ENCODE data around the gene UBE2N.
"Not testable (repeated sequence)": the region's sequence is repeated elsewhere in the genome, so short reads cannot be mapped to it uniquely, and the experiment has no call there.

The UBE2N gene

DNA sequence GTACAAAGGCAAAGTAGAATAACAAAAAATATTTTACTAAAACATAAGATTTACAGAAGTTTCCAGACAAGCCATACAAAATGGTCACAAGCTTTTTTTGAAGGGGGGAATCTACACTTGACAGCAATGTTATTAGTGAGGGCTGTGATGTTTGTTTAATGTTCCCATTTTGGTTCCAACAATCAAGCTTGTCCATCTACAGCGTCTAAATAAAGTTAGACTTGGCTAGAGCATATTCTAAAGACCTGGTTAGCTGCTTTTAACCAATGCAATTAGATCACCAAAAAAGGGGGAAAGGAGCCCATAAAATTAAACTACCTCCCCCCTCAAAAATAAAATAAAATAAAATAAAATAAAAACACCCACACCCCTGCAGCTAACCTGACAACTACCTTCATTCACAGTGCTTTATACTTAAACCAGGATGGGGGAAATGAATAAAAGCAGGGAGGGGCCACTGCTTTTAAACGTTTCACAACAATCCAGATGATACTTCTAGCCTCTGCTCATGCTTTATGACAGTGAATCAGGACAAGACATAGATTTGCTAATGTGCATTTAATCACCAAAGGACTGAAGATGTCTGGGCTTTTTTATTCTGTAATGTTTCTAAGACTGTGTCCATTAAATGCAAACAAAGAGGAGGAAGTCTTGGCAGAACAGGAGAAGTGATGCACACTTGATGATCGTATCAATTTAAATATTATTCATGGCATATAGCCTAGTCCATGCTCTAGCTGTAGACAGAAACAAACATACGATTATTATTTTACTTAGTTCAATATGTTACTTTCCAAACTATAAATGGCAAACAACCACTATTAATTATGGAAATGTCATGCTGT is 32.2 kb downstream of the UBE2N start:
- DNase-seq = not testable (repeated sequence)

DNA sequence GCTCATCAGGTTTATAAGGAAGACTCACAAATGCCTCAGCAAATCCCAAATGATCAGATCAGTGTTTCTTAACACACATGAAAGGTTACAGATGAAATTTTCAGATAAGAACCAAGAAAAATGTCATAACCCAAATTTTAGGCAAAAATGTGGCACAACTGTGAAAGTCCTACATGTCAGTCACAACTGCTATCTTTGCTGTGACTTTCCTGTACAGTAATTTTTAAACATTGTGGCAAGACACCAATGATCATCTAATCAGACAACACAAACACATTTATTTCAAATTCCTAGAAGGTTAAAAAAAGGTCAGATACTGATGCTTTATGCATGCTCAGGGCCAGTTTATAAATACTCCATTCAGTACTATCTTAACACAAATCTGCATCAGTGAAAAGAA is 32.9 kb downstream of the UBE2N start:
- DNase-seq = no peak

DNA sequence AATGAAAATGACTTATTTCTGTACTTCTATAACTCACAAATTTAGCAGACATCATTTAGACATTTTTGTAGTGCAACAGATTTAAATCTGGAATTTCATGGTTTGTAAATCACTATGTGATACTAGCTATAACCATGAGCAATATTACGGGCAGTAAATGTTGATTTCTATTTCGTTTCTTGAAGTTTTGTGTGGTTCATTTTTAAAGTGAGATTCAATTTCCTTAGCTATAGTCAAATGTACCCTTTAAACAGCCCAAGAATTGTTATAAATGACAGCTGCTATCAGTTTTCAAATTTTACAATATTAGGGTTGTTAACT is 33.8 kb downstream of the UBE2N start:
- no peak for DNase-seq

DNA sequence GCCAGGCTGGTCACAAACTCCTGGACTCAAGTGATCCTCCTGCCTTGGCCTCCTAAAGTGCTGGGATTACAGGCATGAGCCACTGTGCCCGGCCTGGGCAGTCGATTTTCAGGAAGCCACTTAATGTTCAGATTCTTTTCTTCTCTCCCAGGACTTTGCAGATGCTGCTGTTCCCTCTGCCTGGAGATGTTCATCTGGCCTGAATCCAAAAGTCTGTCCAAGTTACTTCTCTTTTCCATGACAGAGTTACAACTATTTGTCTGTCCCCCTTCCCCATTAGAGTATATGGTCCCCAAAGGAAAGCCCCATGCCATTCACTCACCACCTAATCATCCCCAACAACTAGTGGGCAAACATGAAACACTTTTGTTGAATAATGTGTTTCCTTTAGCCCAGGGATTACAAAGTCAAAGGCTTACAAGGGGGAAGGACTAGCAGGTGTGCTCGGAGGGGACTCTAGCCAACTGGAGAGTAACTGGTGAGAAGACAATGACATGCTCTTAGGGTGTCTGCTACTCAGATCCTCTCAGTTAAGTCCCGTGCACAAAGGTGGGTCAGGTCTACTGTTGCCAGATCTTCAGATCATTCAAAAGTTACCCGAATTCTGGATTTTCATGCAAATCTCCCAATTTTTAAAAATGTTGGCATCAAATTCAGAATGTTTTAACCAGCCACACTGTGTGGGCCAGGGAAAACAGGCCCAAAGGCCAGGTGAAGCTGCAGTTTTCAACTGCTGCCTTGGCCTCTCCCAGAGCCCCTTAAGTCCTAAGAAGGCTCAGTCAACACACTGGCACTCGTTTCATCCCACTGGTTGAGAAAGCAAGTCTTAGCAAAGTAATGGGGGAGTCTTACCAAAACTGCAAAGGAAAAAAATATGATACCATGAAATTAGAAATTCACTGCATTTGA is 34.4 kb downstream of the UBE2N start:
- no peak for DNase-seq

DNA sequence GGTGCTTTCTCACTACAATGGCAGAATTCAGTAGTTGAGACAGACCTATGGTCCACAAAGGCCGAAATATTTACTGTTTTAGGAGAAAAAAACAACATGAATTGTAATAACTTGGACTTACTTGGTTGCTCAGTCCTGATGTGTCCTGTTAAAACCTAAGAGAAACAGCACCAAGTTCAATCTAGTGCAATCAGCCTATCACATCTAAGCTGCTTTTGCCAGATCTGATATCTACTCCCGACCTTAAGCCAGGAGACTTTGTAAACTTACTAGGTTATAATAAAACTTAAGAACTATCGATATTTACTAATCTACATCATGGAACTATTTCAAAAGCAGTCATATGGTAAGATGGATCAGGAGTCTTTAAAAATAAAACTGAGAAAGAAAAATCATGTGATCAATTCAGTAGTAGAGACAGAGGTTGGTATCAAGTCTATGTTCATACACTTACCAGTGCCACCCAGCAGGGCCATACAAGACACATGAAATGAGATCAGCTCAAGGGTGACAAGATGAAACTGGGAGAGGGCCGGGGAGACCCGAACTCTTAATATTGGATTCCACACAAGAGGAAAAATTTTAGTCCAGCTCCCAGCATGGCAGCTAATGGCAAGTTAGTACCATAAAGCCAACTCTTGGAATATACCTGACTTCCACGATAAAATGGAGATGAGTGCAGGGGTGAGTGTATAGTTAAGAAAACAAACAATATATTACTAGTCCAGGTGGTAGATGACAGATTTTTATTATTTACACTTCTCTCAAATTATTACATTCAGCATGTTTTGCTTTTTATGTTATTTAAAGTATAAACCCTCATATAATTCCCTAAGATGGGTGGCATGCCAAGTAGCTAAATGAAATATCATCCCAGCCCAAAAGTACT is 36.5 kb downstream of the UBE2N start:
- no peak for DNase-seq

DNA sequence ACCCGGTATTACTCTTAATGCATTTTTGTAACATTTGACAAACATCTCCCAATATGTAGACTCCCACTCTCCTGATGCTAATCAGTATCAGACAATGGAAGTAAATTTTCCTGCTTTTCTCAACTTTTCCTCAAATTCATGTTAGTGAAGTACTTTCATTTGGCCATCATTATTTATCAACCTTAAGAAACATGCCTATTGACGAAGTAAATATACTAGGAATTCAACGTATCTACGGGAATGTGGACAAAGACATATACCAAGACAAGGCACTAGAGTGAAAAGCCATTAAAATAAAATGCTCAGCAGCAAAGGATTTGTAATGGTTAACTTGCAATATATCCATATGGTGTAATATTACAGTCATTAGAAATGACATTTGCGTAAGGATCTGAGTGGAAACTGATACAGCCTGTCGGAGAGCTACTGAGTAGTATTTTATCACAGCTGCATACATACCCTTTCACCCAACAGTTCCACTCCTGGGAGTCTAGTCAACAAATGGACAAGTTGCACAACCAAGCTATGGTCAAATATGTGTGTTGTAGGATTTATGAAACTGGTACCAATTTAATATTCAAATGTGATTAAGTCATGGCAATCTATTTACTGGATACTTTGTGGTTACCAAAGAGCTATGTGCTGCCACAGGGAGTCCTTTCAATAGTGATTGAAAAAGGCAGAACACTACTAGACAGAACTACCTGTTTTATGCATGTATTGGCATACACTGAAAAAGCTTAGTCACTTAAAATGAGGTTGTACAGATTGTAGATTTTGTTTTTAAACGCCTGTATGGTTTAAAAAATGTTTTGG is 37.6 kb downstream of the UBE2N start:
- DNase-seq = no peak

DNA sequence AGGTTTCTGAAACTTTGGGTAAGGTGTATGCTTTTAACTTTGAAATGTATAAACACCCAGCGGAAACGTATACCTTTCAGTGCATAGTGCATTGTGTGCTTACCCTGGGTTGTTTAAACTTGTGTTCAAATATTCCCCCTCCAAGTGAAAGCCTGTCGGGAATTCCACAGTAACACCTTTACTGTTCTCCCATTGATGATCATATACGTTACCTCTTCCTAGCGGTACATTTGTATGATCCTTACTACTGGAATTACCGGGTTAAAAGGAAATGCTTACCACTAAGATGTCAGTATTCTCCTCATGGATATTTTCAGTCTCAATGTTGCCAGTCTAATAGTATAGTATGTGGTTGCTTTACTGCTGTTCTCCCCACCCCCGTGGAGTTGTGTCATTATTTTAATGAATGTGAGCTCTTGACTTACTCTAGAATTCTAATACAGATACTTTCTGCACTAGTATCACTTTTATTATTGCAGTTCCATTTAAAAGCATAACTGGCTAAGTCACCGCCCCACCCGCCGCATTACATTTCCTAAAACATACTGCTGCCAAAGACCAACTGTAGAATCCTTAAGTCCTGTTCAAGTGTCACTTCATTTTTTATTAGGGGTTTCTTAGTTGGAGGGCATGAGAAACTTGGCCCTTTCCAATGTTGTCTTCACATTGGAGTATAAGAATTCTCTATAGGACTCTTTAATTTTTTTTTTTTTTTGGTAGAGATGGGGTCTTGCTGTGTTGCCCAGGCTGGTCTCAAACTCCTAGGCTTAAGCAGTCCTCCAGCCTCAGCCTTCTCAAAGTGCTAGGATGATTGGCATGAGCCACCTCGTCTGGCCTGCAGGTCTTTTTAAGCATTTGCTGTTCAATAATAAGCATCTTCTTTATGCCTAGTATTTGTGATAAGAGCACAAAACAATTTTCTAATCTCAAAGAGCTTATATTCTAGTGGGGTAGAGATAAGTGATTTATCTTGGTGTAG is 39.1 kb downstream of the UBE2N start:
- no peak for DNase-seq

DNA sequence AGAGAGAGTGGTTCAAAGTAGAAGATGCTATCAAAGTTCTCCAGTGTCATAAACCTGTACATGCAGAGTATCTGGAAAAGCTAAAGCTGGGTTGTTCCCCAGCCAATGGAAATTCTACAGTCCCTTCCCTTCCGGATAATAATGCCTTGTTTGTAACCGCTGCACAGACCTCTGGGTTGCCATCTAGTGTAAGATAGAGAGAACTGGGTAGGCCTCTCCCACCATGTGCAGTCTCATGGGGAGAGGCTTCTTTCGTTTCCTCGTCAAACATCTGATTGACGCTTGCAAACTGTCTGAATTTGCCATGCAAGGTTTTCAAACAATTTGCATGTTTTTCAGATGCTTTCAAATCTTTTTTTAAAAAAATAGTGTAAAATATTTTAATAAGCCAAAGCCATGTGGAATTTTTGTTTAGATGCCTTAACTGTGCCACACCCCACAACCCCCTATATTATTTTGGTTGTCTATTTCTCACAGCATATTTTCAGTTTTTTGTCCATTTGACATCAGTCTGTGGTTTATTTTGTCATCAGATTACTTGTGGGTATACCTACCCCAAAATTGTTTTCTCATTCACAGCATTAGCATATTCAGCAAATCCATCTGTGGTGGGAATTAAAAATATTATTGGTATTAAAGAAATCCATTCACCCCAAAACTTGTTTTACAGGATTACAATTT is 42.4 kb downstream of the UBE2N start:
- not testable (repeated sequence) for DNase-seq

DNA sequence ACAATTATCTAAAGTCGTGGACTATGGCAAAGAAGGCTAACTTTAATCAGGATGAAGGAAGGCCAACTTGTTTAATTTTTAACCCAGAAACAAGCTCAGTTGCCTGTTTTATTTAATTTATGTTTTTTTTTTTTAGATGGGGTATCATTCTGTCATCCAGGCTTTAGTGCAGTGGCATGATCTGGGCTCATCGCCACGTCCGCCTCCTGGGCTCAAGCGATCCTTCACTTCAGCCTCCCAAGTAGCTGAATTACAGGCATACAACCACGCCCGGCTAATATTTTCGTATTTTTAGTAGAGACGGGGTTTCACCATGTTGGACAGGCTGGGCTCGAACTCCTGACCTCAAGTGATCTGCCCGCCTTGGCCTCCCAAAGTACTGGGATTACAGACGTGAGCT is 44.3 kb downstream of the UBE2N start:
- DNase-seq = no peak

DNA sequence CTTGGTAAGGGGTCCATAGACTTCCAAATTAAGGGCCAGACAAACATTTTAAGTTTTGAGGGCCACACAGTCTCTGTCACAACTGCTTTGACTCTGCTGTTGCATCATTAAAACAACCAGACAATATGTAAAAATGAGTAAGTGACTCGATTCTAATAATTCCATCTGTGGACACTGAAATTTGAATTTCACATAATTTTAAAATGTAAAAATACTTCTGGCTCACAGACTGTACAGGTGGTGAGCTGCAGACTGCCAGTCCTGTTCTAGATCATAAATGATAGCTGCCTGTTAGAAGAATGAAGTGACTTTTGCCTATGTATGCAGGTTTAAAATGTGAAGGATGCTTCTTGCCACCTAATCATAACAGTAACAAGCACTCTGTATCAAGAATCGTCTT is 48.3 kb downstream of the UBE2N start:
- DNase-seq = no peak

DNA sequence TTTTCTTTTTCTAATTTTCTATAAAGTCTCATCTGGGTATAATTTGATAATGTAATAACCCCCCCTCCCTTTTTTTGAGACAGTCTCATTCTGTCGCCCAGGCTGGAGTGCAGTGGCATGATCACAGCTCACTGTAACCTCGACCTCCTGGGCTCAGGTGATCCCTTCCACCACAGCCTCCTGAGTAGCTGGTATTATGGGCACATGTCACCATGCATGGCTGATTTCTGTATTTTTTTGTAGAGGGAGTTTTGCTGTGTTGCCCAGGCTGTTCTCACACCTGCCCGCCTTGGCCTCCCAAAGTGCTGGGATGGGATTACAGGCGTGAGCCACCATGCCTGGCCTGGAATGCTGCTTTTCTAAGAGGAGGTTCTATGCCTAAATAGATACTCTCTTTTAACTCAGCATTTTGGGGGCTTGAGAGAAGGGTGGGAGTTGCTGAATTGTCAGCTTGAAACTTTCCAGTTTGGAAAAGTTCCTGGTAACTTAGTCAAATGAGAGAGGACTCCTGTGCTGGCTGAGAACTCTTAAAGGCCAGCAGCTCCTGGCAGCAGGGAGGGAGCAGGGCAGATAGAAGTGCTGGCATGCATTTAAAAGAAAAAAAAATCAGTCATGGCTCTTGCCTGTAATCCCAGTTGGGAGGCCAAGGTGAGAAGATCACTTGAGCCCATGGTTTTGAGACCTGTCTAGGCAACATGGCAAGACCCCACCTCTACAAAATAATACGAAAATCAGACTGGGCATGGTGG is 51.0 kb downstream of the UBE2N start:
- no peak for DNase-seq

DNA sequence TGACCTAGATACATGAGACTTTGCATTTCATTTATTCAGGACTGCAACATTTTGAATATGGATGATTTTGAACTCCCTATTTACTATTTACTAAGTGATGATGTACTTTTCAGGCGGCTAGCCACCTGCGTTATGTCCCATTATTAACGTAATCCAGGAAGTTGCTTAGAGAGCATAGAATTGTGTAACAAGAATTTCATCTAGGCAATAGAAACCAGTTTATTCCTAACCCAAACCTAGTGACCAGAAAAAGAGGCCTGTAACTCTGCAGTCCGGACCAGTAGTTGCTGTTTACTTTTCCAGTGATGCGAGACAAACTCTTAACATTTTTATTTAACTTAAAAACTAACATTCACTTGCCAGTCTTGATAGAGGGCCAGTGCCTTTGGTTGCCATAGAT is 51.7 kb downstream of the UBE2N start:
- DNase-seq = no peak

DNA sequence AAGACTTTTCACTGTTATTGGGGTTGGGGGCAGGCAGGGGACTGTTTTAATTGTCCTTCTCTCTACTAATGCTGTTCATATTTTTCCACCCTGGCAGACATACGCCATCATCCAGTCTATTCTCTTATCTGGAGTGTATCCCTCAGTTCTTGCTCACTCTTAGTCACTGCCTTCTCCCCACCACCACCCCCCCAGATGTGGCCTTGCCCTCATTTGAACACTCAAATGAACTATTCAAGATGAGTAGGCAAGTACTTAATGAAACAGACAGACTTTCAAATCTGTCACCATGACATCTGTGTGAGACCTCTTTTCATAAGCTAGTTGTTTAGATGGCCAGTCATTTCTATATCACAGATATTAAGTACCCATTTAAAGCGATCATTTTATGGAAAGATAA is 54.0 kb downstream of the UBE2N start:
- DNase-seq = no peak

DNA sequence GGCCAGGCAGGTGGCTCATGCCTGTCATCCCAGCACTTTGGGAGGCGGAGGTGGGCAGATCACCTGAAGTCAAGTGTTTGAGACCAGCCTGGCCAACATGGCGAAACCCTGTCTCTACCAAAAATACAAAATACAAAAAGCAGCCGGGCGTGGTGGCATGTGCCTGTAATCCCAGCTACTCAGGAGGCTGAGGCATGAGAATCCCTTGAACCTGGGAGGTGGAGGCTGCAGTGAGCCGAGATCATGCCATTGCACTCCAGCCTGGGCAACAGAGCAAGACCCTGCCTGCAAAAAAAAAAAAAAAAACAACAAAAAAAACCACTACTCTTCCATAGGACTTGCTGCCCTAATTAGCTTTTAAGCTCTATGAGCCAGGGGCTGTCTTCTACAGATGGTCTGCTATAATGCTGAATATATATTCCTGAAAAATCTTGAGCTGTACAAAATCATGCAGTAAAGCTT is 59.7 kb downstream of the UBE2N start:
- DNase-seq = not testable (repeated sequence)

DNA sequence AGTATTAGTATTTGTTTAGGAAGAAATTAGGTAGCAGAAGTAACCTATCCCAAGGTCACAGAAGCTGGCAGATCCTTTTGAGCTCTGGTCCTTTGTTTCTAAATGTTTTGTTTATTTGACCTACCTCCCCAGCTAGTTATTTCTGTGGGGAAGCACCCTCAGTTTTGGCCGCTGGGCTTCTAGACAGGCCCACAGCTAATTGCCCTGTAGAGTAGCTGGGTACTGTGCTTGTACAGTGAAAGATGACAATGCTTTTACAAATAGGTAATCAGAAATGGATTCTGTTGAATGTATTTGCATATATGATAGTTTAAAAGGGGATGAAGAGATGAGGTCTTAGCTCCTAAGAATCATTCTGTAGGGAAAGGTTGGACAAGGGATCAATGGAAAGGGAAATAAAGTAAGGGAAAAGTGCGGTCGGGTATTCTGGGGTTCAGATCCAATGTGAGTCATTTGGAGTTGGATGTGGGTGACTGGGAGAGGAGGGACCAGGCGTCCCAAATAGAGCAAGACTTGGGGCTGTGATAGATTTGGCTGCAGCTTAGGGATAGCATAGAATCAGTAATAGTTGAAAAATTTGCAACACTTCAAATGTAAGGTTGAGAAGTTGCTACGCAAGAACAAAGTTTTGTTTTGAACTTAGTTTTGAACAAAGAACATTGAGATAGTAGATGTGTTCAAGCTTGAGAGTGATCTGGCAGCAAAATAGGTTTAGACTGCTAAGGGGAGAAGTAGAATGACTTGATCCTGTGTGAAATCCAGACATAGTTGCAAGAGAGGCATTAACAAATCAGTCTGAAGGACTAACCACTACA is 60.4 kb downstream of the UBE2N start:
- no peak for DNase-seq

DNA sequence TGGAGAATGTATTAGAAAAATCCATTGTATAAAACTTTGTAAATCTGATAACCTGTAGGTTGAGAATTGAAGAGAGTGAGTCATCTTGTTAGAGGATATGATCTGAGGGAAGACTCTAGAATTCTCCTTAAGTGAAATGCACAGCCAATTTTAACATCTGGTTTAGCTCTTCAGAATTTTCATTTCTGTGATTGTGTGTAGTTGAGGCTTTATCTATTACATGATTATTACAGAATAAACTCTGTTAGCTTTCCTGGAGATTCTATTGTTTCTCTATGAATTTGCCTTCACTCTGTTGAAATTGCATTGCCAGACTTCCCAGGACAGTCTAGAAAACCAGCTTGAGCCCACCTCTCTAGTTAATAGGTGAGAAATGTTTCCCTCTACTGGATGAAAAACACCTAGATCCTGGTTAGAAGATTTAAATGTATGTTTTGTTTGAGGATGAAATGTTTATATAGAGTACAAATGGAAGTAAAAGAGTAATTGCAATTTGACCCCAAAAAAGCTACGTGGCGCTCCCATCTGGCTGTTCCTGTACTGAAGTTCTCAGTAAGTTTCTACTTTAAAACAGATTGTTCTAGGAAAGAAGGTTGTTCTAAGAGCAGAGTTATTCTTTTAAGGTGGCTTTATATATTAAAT is 61.1 kb downstream of the UBE2N start:
- no peak for DNase-seq

DNA sequence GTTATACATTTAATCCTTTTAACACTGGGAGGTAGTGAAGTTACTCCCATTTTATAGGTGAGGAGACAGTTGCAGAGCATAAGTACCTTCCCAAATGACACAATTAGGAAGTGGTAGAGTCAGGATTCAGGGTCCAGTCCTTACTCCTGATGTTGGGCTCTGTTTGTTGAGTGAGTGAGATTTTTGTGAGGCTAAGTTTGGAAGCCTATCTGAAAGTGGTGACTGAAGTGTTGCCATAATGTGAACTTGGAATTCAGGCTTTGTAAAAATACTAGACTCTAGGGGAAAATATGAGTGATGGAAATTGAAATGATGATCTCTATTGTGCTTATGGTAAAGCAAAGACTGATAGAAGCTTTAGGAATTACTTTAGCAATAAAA is 61.8 kb downstream of the UBE2N start:
- DNase-seq = no peak

DNA sequence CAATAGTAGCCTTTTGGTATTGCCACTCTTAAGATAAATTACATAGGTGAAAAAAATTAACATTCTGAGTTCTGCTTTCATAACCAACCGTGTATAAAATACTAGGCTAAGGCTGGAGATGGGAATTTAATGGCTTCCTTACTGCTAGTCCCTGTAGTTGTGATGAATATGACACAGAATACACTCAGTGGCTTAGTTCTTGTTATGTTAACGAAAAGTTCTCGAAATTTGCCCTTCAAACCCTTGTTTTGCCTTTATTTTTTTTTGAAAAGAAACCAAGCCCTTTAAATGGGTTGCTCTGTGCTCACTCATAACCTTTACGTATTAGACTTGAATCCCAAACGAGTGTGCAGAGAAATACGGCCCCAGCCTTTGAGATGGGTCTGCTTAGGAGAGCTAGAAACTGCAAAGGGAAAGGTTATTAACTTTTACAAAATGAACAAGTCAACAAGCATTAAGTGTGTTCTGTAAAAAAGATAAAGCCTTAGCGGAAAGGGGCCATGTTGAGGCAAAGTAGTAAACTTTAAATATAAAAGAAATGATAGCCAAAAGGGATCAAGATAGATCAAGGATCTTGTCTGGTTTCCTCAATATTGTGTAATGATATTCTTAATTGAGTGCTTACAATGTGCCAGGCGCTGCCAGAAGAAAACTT is 62.3 kb downstream of the UBE2N start:
- no peak for DNase-seq
